ENCODE results near the gene UVRAG. TPM values are rescaled to one million over a fixed set of nuclear protein-coding genes. Genes with fewer than 3 reads are reported as not detected.

Gene UVRAG
- total RNA-seq, 1 experiment from 2014 or later: 13.0 TPM

DNA sequence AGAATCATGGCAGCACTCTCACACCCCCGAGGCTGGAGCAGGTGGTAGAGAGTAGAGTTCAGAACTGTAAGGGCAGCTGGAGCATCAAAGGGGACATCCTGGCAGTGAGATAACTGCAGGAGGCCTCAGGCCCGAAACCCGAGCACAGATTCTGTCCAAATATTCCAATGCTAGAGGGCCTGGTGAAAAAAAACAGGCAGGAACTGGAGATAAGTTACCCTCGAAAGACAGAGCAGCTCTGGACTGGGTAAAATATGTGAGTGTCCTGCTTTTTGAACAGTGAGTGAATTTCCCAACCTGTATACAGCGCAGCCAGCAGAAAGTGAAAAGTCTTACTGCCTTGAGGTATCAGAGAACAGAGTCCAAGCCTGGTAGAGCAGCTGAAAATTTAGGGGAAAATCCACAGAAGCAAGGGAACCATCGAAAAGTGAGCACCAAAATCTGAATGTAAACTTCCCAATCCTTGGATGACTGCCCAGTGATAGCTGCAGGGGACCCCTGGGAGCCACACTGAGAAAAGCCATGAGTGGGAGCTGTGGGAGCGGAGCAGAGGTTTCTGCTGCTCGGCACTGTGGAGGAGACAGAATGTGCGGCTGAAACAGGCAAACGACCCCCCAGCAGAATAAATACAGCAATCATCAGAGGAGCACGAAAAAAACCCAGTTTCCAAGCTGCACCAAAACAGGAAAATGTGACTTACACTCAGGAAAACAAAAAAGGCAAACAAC is 340.7 kb downstream of the UVRAG start:
- intact Hi-C loops (cut with micrococcal nuclease): no loop called here
- Histone ChIP-seq H3K27me3 (ENCODE audit: low read length) (no peaks in the 10 kb centered on the region), H3F3A (ENCODE audit: low read length, unreplicated experiment) (no peaks in the 10 kb centered on the region), H3K4me2 (ENCODE audit: low read length) (no peak overlapping the region), H4K20me1 (ENCODE audit: low read length) (no peaks in the 10 kb centered on the region), H3K79me2 (ENCODE audit: low read length) (no peaks in the 10 kb centered on the region), H2AFZ (ENCODE audit: low read length) (no peak overlapping the region), H3K9me2 (replicated peaks; ENCODE audit: low read length) (no peaks in the 10 kb centered on the region), H3K36me3 (ENCODE audit: low read depth, low read length) (no peaks in the 10 kb centered on the region), H3K4me1 (ENCODE audit: insufficient read depth, low read length) (peaks cover 21% of the 10 kb centered on the region), H3K9me3 (ENCODE audit: low read length) (no peaks in the 10 kb centered on the region), H3K4me3 (ENCODE audit: low read length) (no peak overlapping the region), H3K27ac (ENCODE audit: low read length) (no peak overlapping the region), H3K9ac (ENCODE audit: low read length) (no peak overlapping the region)
- TF ChIP-seq EZH2 (IDR thresholded peaks at IDR 0.05; ENCODE audit: low read length, unreplicated experiment) (no peak), EZH2phosphoT487 (IDR thresholded peaks at IDR 0.05; ENCODE audit: borderline replicate concordance, low read length) (no peak)
- TF ChIP-seq, protein P1, sequence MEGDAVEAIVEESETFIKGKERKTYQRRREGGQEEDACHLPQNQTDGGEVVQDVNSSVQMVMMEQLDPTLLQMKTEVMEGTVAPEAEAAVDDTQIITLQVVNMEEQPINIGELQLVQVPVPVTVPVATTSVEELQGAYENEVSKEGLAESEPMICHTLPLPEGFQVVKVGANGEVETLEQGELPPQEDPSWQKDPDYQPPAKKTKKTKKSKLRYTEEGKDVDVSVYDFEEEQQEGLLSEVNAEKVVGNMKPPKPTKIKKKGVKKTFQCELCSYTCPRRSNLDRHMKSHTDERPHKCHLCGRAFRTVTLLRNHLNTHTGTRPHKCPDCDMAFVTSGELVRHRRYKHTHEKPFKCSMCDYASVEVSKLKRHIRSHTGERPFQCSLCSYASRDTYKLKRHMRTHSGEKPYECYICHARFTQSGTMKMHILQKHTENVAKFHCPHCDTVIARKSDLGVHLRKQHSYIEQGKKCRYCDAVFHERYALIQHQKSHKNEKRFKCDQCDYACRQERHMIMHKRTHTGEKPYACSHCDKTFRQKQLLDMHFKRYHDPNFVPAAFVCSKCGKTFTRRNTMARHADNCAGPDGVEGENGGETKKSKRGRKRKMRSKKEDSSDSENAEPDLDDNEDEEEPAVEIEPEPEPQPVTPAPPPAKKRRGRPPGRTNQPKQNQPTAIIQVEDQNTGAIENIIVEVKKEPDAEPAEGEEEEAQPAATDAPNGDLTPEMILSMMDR (conservative IDR thresholded peaks at IDR 0.05; ENCODE audit: low read depth, low read length): no peak
- ATAC-seq (no peak), DNase-seq (no peak)
- ChIA-PET CTCF (no interaction called here), POLR2A (ENCODE audit: unreplicated experiment) (no interaction called here)
- BruUV-seq (replicated peaks): no TSS peak

DNA sequence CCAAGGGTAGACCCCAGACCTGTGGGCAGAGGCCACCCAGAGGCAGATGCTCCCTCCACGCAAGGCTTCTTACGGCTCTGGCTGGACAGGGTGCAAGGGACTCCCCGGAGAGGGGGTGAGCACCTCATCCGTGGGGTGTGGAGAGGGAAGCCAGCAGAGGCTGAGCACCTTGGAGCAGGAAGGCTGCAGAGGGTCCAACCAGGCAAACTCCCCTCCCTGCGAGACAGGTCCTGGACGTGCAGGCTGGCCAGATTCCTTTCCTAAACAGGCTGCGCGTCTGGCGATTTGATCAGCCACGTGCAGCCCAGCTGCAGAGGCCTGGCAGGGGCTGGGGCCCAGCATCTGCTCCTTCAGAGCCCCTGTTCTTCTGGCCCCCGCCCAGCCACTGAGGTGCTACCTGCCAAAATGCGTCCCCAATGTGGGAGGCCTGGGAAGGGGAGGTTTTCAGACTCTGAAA is 342.0 kb downstream of the UVRAG start:
- BruUV-seq (replicated peaks): no TSS peak
- TF ChIP-seq EZH2 (IDR thresholded peaks at IDR 0.05; ENCODE audit: low read length, unreplicated experiment): no peak
- no peak for TF ChIP-seq EZH2phosphoT487 (IDR thresholded peaks at IDR 0.05; ENCODE audit: borderline replicate concordance, low read length)
- TF ChIP-seq, protein P1 (conservative IDR thresholded peaks at IDR 0.05; ENCODE audit: low read depth, low read length): no peak
- no peaks in the 10 kb centered on the region for H3K27me3 ChIP-seq (ENCODE audit: low read length)
- no peak overlapping the region for H2AFZ ChIP-seq (ENCODE audit: low read length)
- H3K27ac ChIP-seq (ENCODE audit: low read length): no peak overlapping the region
- H3K9me3 ChIP-seq (ENCODE audit: low read length): no peaks in the 10 kb centered on the region
- ChIA-PET POLR2A (ENCODE audit: unreplicated experiment) (no interaction called here), CTCF (no interaction called here)
- ATAC-seq (no peak), DNase-seq (no peak)
- H3F3A ChIP-seq (ENCODE audit: low read length, unreplicated experiment): no peaks in the 10 kb centered on the region
- no peaks in the 10 kb centered on the region for H3K36me3 ChIP-seq (ENCODE audit: low read depth, low read length)
- no peaks in the 10 kb centered on the region for H3K9me2 ChIP-seq (replicated peaks; ENCODE audit: low read length)
- H3K4me2 ChIP-seq (ENCODE audit: low read length): no peak overlapping the region
- H3K9ac ChIP-seq (ENCODE audit: low read length): no peak overlapping the region
- H3K4me1 ChIP-seq (ENCODE audit: insufficient read depth, low read length): peaks cover 18% of the 10 kb centered on the region
- no peaks in the 10 kb centered on the region for H3K79me2 ChIP-seq (ENCODE audit: low read length)
- H3K4me3 ChIP-seq (ENCODE audit: low read length): no peak overlapping the region
- intact Hi-C loops (cut with micrococcal nuclease): no loop called here
- H4K20me1 ChIP-seq (ENCODE audit: low read length): no peaks in the 10 kb centered on the region

DNA sequence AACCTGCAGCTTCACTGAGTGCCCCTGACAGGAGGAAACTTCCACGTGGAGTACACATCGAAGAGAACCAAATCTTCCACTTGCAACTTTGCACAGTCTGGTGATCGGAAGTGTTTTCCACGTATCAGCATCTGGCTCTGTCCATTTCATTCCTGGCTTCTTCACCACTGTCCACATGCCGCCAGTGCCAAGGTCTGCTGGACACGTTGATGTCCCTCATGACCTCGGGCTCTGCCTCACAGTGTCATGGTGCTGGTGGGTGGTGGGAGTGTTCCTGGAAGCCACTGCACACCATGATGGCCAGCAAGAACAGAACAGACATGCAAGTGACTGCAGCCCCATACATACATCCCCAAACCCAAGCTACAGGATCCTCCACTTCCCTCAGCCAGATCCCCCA is 342.9 kb downstream of the UVRAG start:
- H2AFZ ChIP-seq (ENCODE audit: low read length): no peak overlapping the region
- no peaks in the 10 kb centered on the region for H4K20me1 ChIP-seq (ENCODE audit: low read length)
- H3K27ac ChIP-seq (ENCODE audit: low read length): no peak overlapping the region
- H3K79me2 ChIP-seq (ENCODE audit: low read length): no peaks in the 10 kb centered on the region
- no peaks in the 10 kb centered on the region for H3K9me2 ChIP-seq (replicated peaks; ENCODE audit: low read length)
- H3F3A ChIP-seq (ENCODE audit: low read length, unreplicated experiment): no peaks in the 10 kb centered on the region
- H3K9me3 ChIP-seq (ENCODE audit: low read length): no peaks in the 10 kb centered on the region
- no TSS peak for BruUV-seq (replicated peaks)
- DNase-seq (no peak), ATAC-seq (no peak)
- H3K27me3 ChIP-seq (ENCODE audit: low read length): no peaks in the 10 kb centered on the region
- H3K4me2 ChIP-seq (ENCODE audit: low read length): no peak overlapping the region
- peaks cover 10% of the 10 kb centered on the region for H3K4me1 ChIP-seq (ENCODE audit: insufficient read depth, low read length)
- CTCF ChIA-PET: no interaction called here
- TF ChIP-seq, protein P1 (conservative IDR thresholded peaks at IDR 0.05; ENCODE audit: low read depth, low read length): no peak
- TF ChIP-seq EZH2phosphoT487 (IDR thresholded peaks at IDR 0.05; ENCODE audit: borderline replicate concordance, low read length): no peak
- TF ChIP-seq EZH2 (IDR thresholded peaks at IDR 0.05; ENCODE audit: low read length, unreplicated experiment): no peak
- intact Hi-C loops (cut with micrococcal nuclease): no loop called here
- POLR2A ChIA-PET (ENCODE audit: unreplicated experiment): no interaction called here
- no peak overlapping the region for H3K9ac ChIP-seq (ENCODE audit: low read length)
- no peaks in the 10 kb centered on the region for H3K36me3 ChIP-seq (ENCODE audit: low read depth, low read length)
- no peak overlapping the region for H3K4me3 ChIP-seq (ENCODE audit: low read length)

Data from PC-3 (cell line).